Brain pericyte (primary cell): ENCODE results near the gene ABLIM1.

ENCODE experiments used
- DNase-seq: peaks from one replicate; pipeline ENCODE4 v3.0.0-alpha.2; 2012; ENCODE audit warnings: low read depth, low spot score

ABLIM1 gene

DNA sequence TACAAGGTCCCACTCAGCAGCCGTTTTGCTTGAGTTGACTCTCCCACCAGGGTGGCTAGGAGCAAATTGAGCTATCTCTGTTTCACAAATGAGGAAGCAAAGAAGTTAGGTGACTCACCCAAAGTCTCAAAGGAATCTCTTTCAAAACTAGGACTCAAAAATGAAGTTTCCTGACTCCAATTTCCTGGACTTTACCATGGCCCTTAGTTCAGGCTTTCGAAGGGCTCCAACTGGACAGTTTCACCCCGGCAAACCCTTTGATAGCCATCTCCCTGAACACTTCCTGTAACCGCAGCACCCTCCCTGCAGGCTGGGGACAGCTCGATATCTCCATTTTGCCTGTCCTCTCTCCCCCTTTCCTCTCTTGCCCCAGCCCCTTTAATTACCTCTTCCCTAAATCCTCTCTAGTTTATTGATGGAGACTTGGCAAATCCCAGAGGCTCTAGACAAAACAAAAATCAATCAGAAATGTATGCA lies 249.1 kb downstream of the ABLIM1 start:
- no peak for DNase-seq

DNA sequence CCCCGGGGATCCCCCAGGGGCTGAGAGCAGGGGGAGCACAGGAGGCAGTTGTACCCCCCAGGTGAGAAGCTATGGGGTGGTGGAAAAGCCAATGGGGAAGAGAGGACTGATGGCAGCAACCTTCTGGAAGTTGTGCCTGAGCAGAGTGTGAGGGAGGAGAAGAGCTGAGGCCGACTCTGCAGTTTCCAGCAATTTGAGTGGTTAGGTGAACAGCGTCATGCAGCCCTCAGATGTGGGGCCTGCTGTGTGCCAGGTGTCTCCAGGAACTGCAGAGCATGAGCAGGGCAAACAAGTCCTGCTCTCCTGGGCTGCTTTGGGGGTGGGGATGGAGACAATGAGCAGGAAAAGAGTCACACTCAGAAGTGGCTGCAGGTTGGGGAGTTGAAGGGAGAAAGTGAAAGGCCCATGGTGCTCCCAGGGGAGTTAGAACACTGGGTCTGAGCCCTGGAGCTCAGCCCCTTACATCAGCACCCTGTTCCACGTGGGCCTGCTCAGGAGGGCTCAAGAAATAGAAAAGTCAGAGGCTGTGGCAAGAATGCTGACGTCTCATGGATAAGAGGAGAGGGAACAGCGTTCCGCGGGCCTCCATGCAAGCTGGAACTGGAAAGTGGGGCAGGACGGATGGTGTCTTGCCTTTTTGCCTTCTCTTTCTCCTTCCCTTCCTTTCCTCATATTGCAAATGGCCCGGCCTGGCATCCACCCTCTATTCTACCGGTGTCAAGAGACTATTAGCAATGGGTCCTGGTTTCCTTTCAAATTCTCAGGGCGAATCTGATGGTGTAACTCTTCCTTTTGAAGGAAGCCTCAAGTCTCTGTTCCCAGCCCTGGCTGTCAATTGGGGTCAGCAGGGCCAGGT lies 249.7 kb downstream of the ABLIM1 start:
- DNase-seq: no peak

DNA sequence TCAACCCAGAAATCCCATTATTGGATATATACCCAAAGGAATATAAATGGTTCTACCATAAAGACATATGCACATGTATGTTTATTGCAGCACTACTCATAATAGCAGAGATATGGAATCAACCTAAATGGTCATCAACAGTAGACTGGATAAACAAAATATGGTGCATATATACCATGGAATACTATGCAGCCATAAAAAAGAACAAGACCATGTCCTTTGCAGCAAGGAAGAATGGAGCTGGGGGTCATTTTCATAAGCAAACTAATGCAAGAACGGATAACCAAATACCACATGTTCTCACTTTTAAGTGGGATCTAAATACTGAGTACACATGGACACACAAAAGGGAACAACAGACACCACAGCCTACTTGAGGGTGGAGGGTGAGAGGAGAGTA lies 251.6 kb downstream of the ABLIM1 start:
- DNase-seq: no peak

DNA sequence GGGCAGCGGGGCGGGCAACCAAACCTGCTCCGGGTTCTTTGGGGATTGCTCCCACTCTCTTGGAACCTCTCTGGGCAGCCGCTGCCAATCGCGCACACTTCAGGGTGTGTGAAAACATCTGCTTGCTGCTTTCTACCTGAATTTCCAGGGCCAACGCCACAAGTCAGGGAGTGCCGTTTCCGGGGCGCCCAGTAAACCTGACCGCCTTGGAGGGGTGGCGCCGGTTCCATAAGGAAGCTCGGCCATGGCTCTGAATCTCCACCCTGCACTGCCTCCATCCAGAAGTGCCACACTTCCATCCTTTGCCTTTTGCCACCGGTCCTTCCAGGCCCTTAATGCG lies 253.1 kb downstream of the ABLIM1 start:
- DNase-seq: no peak

DNA sequence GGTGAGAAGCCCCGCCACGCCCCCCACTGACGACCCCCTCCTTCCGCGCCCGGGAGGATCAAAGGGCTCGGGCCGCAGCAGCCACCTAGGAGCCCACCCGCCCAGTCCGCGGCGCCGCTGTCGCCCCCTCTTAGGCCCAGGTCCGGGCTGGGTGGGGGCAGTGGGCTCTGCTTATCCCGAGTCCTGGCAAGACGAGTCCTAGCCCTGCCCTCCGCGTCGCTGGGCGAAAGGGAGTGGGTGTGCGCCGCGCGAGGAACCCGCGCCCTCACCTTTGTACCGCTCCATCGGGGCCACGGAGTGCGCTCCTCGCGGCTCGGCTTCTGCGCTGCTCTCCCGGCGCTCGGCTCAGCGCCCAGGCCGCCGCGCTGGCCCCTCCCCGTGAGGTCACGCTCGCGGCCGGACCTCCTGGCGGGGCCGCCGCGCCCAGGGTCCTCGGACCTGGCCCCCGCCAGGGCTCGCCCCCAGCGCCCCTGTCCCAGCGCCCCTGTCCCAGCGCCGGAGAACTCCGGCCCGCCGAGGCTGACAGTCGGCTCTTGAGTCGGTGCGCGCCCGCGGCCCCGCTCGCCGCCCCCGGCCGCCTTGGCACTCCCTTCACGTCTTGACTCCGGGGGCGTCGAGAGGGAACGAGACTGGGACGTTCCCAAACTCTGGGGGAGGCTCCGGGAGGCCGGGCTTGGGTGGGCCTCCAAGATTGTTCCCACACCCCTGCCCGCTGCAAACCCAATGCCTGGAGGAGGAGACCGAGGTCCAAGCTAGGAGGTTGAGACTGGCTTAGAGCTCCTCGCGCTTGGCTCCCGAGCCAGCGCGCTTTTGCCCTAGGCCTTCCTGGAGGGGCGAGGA lies 253.7 kb downstream of the ABLIM1 start, which contains the start of gene AFAP1L2:
TSS of gene AFAP1L2 (minus strand) at position 332 of the 840 bp plus-strand sequence. CDS start at position 285, 47 bp downstream.
- DNase-seq: no peak

DNA sequence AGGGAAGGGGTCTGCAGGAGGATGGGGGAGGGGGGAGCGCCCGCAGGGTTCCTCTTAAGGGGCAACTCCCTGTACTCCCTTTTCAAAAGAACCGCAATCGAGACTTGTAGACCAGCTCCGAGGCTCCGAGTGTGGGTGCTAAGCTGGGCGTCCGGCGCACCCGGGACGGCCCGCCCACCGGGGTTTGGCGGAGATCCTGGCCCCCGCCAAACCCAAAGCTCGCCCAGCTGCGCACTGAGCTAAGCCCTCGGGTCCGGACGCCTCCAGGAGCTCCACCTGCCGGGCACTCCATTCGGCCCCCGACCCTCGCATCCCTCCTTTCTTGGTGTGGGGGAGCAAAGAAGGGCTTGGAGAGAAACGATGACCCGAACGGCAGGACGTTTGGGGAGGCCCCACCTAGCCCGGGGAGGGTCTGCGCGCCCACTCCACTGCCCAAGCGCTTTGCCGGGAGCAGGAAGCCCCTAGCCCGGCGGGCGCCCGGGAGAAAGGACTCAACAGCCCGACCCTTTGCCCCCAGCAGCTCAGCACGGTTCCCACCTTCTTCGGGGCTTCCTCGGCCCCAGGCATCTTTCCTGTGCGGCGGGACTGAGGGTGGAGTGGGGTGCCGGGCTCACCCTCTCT lies 254.4 kb downstream of the ABLIM1 start:
- DNase-seq: no peak

DNA sequence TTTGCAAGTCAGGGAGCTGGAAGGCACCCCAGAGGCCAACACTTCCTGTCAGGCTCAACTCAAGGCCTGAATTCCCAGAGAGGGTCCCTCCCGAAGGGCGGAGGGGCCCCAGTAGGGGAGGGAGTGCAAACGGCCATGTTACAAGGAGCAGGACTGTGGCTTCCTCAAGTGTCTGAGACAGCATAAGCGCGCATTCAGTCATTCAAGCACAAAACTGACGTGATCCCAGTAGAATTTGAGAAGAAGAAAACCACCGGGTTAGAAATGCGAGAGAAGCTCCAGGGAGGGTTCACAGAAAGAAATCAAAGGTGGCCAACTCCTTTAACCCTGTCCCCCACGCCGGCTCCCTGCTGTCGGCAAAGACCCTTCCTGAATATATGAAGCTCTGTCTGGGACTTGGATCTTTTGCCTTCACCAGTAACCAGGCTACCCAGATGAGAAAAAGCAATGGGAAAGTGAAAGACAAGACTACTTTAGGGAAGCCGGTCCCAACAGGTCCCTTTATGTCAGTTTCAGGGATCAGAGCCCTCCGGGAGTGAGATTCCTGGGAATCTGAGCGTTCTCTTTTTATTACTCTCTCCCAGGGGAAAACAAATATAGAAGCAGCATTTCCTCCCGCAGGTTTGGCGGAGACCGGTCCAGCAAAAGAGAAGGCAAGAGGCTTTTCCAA lies 255.1 kb downstream of the ABLIM1 start:
- DNase-seq: no peak

DNA sequence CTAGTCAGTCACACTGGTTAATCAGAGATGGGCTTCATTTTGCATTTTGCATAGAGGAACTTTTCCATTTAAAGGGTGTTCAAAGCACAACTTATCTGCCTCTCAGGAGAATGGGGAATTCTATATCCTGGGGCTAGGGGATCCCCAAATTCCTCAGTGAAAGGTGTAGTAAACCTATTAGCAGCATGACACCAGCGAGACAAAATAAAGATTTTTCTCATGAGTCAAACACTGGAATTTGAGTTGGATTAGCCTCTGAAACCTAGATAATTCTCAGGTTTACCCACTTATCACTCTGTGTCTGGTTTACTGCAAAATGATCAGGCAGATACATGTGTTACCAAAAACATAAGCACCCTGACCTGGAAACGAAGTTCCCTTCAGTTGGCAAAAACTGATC lies 255.8 kb downstream of the ABLIM1 start:
- no peak for DNase-seq

DNA sequence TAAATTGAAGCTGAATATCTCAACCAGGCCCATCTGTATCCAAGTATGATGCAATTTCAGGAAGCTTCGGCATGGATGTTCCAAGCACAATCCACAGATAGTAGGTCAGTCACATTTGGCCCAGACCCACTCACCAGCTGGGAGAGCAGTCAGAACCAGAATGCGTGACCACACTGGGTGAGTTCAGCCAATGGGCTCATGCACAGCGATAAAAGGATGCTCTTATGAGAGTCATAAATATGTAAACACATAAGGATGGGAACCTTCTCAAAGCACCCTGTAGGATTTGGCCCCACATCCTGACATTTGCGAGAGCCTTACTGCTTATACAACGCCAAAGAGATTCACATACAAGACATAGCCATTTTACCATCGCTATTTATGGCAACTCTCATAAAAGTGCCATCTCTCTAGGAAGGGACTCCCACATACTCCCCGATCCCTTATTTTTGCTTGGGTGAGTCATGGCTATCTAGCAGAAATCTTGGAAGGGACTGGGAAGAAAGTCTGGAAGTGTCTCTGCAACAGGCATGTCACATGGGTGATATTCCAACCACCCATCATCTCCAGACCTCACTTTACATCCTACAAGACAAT lies 256.8 kb downstream of the ABLIM1 start:
- DNase-seq: no peak

DNA sequence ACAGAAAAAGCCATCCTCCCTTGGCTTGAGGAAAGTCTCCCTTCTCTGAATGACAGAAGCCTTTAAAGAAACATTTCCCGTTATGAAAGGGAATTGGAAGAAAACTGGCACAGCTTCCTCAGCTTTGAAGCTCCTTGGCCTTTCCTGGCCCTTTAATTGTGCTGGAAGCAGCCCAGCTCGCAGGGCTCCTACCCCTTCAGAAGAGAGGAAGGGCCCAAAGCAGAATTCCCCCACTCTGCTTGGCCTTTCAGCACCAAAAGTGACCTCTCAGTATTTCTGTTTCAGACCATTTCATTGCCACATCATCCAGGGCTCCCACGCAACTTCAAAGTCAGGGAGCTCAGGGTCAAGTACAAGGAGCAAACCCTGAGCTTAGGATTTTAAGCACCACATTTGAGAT lies 258.0 kb downstream of the ABLIM1 start:
- no peak for DNase-seq

DNA sequence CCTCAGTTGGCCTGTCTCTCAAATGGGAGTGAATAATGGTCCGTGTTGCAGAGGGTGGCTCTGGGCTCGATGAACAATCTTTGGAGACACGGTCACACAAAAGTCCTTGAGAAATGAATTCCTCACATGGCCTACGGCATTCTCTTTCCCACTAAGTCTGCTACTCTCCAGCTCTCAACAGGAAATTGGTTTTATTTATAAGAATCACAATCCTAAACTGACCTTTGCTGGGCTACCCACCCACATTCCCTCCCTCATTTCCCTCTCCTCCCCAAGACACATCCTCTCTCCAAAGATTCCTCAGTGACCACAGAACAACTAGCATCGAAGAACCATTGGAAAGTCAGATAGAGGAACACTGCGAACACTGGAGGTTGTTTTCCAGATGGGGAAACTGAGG lies 258.5 kb downstream of the ABLIM1 start:
- no peak for DNase-seq

DNA sequence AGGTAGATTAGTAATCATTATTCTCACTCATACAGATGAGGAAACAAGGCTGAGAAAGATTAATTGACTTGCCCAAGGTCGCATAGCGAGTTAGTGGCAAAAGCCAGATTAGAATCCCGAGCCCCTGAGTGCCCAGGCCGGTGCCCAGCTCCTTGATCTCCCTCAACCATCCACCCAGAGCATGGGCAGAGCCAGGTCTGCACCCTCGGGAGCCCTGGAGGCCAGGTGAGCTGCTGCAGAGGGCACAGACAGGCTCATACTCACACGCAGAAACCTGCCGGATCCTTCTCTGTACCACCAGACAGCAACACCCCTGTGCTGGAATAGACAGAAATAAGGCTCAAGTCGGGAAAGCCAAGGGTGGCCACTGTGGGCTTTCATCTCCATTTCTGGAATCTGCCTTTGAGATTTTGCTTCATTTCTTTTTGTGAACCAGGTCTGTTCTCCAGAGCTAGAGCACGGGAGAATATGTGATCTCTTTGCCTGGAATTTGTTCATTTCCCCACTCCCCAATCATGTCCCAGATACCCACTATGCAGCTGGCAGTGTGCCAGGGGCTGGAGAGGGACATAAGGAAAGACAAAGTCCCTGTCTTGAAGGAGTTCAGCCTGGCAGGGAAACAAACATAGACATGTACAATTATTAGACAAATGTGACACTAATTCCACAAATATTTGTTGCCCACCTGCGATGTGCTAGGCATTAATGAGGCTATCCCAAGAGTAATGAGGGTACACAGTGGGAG lies 259.3 kb downstream of the ABLIM1 start:
- no peak for DNase-seq

DNA sequence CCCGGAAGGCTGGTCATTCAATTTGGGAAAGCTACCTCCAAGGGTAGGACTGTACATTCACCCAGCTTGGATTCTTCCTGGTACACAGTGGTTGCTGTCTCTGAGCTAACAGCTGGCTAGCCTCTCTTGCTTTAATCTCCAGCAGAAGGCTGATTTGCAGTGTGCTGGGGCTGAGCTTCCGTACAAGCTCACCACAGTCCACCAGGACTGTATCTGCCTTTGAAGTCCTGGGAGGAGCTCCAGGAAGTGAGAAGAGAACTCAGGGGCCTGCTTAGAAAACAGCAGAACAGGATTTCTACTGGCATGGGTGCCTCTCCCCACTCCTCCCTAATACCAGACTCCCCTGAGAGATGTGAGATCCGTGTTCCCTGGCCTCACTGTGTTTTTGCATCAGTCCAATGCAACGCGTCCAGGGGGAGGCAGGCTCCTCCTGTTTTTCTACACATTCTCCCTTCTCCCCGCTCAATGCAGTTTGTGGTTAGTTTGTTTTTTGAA lies 260.4 kb downstream of the ABLIM1 start:
- DNase-seq: no peak

DNA sequence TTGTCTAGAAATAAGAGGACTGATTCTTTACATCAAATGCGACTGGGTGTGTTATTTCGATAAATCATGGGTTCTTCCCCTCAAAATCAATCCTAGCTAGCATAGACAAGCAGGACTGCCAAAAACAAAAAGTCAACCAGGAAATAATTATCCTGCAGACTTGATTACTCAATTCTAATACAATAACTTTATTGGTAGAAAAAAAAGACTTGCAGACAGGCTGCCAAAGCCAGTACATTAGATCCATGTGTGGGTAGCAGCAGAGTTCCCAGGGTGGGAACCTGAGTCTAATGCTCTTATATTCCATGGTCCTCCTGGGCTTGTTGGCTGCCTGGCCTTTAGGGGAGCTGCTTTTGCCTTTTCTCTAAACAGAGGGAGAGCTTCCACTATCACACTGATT lies 261.6 kb downstream of the ABLIM1 start:
- DNase-seq: no peak

DNA sequence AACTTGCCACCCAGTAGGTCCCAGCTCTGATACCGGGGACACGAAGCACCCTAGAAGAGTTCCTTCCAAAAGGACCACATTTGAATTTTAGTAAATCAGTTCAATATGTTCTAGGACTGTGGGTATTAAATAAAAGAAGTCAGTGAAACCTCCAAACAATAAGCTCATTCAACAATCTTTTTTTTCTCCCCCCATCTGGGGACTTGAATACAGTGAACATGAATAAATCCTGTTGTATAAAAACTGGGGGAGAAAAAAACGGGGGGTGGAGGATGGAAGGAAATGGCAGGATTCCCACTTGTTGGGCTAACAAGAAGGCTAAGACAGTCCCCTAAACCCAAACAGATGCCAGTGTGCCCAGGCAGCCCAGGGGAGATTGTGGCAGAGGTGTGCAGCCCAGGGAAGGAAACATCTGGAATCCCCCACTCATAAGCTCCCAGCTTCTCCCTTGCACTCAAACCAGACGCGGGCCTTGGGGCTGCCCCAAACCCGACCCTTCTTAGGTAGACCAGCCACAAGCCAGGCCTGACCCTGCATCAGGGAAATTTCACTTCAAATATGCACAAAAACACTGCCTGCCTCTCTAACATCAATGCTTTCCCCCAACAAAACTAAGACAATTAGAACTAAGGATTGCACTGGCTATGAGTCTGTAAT lies 262.6 kb downstream of the ABLIM1 start:
- DNase-seq: no peak

DNA sequence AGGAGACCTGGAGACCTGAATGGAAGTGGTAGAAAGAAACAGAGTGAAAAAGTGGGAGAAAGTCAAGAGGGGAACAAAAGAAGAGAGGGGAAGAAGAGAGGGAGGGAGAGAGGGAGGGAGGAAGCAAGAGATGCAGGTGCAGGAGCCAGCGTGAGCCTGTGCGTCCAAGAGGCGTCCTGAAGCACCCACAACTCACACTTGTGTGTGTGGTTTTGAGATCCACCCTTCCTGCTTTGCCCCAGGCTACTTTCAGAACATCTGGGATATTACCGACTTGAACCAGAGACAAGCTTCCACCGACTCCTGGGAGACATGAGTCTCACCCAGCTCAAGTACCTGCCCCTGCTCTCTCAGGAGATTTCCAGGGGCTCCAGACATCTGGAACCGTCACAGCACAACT lies 263.5 kb downstream of the ABLIM1 start:
- DNase-seq: no peak

DNA sequence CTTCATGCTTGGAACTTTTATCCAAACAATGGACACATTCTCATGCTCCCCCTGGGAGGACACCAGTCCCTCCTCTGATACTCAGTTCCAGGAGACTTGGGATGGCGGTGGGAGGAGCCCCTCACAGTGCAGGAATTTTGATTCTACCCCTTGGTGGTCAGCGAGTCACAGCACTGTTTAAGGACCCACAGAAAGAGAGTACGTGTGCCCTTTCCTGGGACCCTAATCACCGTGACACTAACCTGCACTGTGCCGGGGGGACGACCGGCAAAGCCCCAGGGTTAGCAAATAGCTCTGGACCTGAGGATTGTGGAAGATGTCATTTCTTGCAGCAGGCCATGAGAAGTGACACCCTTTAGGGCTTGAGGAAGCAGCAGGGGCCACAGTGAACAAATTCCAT lies 264.2 kb downstream of the ABLIM1 start:
- DNase-seq: no peak

DNA sequence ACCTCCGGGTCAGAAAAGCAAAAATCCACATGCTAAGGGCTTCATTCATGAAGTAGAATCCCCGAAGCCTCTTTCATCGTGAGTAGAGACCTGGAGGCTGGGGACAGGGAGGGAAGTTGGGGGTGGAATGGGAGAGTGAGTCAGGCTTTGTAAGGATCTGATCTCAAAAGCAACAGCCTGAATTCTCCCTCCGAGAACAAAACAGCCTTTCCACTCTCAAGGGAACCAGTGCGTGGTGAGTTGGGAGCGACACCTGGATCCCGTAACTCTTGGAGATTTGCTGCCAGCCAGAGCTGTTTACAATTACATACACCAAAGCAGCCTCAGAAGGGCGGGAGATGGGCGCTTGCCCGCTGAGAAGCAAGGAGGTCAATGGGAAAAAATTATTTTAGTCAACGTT lies 264.6 kb downstream of the ABLIM1 start:
- DNase-seq: no peak

DNA sequence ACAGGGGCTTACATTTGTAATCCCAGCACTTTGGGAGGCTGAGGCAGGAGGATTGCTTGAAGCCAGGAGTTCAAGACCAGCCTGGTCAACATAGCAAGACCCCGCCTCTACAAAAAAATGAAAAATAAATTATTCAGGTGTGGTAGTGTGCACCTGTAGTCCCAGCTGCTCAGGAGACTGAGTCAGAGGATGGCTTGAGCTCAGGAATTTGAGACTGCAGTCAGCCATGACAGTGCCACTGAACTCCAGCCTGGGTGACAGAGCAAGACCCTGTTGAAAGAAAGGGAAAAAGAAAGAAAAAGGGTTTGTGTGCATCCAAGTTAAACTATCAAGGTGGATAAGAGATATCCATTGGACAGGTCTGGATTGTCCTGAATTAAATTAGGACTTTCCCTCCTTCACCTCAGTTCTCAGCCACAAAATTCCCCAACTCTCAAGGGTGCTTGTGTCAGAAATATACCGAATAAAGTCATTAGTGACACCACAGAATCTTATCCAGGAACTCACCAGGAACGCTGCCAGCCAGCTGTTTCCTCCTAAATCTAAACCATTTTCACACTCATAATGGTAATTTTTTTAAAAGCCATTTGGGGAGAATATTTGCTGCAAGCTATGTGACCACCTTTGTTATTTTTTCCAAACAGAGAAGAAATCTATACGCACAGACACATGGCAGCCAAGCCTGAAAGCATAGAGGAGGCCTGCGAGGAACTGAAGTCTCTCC lies 265.8 kb downstream of the ABLIM1 start:
- no peak for DNase-seq
